GM21737 (cell line): ENCODE data around the gene SRSF12.
"Not testable (repeated sequence)": the region's sequence is repeated elsewhere in the genome, so short reads cannot be mapped to it uniquely, and the experiment has no call there.

Experiments
- ATAC-seq: cut with Tn5 transposase; IDR thresholded peaks from one replicate; pipeline ENCODE4 v1.9.1; 2021; ENCODE audit warnings: mild to moderate bottlenecking, moderate library complexity; ENCODE audit not compliant: unreplicated experiment

Gene SRSF12

DNA sequence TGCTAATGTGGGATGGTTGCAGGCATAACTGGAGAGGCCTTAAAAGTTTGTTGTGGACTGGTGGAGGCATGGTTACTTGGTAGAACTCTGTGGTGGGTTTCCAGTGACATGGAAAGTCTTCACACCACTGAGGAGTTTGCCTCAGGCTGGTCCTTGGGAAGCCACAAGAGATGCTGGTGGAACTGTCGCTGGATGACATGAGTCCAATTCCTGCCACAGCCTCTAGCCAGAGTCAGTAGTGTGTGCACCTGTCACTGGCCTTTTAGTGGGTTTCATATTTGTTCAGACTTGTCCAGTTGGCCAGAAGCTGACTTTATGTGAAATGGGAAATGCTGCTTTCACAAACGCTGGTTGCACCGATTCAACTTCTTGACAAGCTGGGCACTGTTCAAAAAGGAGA is 13.7 kb upstream of the SRSF12 start:
- no peak for ATAC-seq

DNA sequence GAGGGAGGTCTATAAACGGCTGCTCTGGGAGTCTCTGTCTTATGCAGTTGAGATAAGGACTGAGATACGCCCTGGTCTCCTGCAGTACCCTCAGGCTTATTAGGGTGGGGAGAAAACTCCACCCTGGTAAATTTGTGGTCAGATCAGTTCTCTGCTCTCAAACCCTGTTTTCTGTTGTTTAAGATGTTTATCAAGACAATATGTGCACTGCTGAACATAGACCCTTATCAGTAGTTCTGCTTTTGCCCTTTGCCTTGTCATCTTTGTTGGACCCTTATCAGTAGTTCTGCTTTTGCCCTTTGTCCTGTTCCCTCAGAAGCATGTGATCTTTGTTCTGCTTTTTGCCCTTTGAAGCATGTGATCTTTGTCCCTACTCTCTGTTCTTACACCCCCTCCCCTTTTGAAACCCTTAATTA is 10.4 kb upstream of the SRSF12 start:
- not testable (repeated sequence) for ATAC-seq

DNA sequence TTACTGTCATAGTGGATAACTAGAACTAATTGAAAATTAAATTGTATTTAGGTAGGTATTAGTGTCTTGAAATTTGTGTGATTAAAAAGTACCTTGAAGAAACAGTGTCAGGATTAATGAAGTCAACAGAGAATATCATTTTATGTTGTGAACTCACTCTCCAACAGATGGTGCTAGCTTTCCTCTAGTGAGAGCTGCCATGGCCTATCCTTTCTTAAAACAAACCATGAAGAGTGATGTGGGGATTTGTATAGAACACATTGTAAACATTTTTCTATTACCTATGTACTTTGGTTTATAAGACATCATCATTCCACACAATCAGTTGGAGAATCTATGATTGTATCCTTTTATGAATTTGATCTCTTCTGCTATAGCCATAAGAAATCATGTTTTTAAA is 4.8 kb upstream of the SRSF12 start:
- ATAC-seq = no peak

DNA sequence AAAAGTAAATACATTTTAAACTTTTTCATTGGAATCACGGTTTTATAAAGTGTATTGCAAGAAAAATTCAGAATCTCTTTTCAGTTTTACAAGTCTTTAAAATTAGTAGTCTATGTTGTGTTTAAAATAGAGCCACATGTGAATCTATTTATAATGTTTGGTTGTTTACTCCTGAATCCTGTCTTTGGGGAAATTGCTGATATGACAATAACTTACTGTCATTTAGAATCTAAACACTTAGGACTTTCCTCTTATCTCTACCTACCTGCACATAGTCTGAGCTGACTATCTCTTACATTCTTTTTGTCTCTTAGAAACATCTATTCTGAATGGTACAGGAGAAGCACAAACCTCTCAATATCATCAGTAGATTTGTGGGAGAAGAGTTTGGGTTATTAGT is 4.1 kb upstream of the SRSF12 start:
- ATAC-seq = no peak

DNA sequence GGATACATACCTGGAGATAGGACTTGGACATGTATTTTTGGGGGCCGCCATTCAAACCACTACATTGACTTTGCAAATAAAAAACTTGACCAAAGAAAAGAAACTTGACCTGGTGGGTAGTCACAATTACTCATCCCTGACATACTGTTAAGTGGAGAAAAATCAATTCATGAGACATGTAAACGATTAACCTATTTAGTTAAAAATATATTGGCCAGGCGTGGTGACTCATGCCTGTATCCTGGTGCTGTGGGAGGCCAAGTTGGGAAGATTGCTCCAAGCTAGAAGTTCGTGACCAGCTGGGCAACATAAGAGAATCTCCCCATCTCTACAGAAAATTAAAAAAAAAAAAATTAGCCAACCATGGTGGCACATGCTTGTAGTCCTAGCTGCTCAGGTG is 2.5 kb upstream of the SRSF12 start:
- no peak for ATAC-seq

DNA sequence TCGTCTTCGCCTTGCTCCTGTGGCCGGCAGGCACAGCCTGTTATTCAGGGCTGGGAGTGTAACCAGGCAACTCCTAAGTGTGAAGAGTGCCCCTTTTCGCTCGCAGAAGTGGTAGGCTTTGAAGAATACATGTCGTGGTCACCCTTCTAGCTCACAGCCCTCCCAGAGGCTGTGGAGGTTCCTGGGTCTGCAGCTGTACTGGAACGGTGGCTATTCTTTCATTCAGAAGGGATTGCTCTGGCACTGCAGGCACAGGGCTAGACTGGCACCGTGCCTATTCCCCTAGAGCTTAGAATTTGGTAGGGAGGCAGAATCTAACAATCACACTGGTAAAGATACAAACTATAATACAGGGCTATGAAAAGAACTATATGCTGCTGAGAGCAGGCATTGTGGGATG is 1.1 kb upstream of the SRSF12 start:
- ATAC-seq = no peak

DNA sequence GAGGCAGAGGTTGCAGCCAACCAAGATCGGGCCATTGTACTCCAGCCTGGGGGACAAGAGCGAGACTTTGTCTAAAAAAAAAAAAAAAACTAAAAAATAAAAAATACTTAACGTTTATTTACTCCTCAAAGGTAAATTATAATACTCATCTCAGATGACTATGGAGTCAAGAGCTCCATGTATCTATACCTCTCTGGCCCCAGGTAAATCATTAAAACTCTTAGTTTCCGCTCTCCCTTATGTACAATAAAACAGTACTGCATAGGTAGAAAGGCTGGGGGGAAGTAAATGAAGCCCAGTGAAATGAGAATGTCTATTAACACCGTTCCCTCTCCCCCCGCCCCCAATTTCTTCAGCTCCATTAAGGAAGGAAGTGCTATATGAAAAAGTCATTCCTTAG is 1.2 kb downstream of the SRSF12 start:
- no peak for ATAC-seq

DNA sequence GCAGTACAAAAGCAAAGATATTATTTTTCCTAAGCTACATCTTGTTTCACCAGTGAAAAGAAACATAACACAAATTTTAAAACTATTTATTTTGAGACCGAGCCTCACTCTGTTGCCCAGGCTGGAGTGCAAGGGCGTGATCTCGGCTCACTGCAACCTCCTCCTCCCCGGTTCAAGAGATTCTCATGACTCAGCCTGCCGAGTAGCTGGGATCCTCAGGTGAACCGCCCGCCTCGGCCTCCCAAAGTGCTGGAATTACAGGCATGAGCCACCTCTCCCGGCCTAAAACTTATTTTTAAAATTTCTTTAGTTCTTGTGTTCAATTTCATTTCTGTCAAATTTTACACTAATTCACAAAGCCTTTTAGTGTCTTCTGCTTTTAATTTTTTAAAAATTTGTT is 5.9 kb downstream of the SRSF12 start:
- no peak for ATAC-seq

DNA sequence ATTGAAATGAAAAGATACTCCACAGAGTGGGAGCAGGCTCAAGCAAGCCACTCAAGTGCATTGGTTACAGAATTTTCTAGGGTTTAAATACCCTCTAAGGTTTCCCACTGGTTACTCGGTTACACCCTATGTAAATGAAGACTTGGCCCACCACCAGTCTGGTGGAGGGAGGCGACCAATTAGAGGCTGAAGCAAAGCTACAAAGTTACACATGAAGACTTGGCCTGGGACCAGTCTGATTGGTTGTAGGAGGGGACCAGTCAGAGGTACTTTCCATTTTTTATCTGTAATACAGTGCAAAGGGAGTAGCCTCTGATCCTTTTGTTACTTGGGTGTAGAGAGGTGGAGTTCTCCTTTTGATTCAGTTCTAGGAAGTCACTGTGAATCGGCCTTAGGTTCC is 7.6 kb downstream of the SRSF12 start:
- no peak for ATAC-seq

DNA sequence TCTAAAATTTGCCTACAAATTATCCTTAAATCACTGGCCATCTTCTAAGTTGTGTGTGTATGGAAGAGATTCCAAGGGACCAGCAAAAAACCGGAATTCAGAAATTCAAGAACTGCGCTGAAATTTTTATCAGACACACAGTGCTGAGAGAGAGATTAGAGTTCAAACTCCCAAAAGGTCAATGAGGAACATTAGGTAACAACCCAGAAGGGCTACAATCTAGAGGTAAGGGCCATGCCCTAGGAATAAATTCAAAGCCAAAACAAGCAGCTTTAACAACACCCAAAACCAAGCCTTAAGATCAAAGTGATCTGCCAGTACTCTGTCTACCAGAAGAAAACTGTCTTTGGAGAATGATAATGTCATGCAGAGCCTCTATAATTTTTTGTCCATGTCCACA is 17.8 kb downstream of the SRSF12 start:
- ATAC-seq = no peak

DNA sequence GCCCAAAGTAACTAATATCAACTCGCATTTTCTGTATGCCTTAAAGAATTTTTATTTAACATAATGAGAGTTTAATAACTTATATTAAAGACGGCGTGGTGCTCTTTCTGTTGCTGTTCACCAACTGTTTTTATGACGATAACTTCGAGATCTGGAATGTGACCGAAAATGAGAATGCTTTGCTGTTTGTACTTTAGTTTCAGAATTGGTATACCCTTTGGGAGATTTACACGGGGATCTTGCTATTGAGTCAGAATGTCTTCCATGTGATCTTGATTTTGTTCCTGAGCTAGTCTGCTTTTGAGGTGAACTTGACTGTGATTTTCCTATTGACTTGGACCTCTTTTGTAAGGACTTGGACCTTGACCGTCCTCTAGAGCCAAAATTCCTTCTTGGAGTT is 19.4 kb downstream of the SRSF12 start:
- ATAC-seq = no peak

DNA sequence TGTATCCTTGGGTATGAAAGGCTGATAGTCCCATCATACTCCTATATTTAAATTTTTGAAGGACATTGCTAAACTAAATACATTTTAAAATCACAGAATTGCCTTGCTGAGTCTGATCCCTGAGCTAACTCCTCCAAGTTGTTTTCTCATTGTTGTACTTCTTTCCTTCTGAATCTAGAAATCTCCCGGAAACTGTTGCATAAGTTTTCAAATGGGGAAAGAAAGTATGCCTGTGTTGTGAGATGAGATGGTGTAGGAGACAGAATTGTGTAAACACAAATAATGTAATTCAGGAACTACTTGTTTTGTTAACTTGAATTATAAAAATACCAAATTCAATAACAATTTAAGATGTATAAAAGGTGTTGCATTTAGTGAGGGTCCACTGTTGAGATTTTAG is 30.0 kb downstream of the SRSF12 start:
- ATAC-seq = no peak

DNA sequence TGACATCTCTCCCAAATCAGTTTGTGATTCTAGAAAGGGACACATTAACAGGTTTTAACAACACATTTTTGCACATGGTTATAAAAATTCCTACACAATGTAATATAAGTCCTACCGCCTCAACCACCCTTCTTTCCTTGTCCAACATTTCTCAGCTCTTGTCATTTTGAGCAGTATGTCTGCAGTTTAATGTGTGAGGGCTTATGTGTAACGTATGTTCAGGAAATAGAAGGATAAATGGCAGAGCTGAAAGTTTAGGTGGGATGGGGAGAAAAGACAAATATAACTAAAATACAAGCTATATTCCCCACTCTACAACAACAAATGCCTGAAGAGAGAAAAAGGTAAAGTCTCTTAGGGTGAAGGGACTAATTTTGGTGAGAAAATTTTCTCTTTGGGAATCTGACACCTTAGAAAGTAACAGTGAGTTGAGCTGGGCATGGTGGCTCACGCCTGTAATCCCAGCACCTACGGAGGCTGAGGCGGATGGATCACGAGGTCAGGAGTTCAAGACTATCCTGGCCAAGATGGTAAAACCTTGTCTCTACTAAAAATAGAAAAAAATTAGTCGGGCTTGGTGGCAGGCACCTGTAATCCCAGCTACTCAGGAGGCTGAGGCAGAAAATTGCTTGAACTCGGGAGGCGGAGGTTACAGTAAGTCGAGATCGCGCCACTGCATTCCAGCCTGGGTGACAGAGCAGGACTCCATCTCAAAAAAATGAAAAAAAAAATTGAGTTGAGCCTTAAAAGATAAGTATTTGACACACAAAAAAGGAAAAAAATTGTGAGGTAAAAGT is 32.3 kb downstream of the SRSF12 start:
- no peak for ATAC-seq

DNA sequence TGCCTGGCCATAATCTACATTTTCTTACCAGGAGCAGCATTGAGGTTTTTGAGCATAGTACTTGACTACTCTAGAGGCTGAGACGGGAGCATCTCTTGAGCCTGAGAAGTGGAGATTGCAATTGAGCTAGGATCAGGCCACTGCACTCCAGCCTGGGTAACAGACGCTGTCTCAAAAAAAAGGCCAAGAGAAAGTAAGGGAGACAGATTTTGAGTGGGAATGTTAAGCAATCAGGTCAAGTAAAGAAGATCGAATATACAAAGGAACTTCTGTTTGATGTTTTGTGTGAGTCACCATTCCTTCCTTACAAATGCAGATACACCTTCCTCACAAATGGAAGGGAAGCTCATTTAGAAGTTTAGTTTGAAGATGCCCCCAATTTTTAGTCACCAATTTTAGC is 32.9 kb downstream of the SRSF12 start:
- no peak for ATAC-seq

DNA sequence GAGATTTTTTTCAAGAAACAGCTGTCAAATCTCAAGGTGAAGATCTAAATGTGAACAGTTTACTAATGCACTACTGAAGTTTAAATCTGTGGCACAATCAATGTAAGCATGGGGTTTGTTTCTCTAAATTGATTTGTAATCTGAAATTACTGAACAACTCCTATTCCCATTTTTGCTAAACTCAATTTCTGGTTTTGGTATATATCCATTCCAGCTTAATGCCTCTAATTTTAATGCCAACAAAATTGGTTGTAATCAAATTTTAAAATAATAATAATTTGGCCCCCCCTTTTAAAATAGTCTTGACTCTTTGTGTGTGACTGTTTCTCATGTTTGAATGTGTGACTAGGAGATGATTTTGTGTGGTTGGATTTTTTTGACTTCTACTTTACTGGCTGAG is 33.3 kb downstream of the SRSF12 start:
- ATAC-seq = no peak

DNA sequence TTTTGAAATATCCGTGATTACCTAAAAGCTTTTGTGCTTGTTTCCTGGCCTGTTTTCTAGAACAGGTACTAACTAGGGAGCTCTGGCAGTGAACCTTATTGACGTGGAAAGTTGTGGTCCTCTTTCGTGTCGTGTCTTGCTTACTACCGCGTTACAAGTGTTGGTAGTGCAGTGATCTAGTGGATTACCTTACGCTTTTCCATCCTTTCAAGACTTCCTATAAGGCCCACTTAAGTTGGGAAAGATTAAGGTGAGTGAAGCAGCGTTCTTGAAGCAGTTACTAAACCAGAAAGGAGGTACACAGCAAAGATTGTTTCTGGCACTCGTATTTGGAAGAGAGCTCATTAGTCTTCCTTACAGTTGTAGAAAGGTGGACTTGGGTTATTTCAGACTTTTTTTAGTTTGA is 35.4 kb downstream of the SRSF12 start:
- no peak for ATAC-seq

DNA sequence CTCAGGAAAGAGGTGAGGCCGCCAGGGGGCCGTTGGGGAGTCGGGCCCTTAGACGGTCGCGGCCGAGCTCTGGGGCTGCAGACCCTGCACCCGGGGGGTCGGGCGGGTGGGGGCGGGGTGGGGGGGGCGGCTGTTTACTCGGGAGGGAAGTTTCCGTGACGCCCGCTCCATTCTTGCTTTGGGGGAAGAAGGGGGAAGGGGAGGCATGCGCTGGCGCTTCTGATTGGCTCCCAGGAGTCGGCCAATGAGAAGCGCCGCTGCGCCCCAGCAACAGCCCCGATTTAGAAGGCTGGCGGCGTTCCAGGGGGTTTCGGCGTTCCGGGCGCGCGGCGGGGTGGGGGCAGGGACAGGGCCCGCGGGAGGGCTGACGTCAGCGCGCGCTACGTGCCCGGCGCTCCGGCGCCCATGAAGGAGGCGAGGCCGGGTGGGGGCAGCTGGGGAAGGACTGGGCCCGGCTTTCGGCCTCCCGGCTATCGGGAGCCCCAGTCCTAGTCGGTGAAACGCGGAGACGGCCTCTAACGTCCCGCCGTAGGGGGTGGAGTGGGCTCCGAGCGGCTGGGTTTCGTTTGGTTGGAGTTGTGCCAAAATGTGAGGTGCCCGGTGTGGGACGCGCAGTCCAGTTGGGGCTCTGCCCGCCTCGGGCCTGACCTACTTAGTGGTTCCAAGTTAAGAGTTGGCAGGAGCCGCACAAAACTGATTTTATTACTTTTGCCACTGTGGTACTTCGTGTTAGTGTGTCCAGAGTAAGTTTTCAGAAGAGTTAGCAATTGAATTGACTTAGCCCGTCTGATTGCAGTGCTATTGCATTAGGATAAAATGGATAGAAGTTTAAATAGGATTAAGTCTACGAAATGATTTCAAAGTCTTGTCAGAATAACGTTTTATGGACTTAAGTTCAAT is 36.2 kb downstream of the SRSF12 start:
- ATAC-seq = peak; percentile 59

DNA sequence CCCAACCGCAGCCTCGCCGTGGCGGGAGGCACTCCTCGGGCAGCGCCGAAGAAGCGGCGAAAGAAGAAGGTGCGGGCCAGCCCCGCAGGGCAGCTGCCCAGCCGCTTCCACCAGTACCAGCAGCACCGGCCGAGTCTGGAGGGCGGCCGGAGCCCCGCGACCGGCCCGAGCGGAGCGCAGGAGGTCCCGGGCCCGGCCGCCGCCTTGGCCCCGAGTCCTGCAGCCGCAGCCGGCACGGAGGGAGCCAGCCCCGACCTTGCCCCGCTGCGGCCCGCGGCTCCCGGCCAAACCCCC is 36.8 kb downstream of the SRSF12 start:
- ATAC-seq = no peak

DNA sequence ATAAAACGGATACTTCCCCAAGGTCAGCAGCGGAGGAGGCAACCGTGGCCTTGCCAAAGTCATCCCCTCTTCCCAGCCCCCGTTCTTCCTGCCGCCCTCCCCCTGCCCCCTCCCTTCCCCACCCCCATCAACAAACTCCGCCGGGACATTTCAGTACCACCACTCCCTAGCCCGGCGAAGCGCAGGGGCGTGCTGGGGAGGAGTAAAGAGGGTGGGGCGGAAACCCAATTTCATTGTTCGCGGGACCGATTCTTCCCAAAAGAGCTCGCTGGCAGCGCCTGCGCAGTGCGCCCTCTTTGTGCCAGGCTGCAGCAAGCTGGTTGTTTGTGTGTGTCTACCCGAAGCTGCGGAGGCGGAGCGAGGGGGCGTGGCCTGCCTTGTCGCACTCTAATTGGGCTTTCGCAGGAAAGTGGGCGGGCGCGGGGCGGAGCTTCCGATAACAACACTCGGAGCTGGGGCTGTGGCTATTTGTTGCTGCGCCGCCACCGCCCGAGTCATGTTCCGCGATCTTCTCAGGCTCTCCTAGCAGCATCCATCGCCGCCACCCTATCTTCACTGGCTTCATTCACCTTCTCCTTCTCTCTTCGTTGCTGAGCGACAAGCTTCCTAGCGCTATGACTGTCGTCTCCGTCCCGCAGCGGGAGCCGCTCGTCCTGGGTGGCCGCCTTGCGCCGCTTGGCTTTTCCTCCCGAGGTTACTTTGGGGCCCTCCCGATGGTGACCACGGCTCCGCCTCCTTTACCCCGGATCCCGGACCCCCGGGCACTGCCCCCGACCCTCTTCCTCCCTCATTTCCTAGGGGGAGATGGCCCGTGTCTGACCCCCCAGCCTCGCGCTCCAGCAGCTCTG is 37.4 kb downstream of the SRSF12 start, which contains the start of gene PNRC1:
Gene PNRC1 (plus strand): TSS at position 471 of the 848 bp plus-strand sequence. CDS start 144 bp downstream, at position 615.
- ATAC-seq = peak; percentile 66

DNA sequence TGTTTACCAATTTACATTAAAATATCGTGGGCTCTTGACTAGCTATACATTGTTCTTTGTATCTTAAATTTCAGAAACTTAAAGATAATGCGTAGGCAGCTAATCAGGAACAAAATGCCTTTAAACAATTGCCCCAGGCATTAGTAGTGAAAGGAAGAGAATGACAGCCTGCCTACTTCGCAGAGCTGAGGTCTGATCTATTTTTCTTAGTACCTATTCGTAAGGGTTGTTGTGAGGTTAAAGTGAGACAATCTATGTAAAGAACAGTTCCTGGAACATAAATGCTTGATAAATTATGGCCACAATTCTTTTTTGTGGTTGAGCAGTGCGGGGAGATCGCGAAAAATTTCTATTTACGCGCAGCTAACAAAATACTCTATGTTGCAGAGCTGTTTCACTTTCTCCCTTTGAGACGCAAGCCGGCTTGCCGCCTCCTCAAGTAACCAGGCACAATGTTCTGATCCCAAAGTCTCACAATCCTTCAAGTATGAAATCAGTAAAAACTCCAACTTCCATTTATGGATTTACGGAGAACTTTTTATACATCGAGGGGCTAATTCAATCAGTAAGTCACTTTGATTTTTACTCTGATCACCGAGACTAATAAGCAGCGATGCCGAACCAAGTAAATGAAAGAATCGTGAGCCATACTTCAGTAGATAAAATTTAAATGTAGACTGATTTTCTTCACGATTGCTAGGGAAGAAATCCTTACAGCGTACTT is 38.2 kb downstream of the SRSF12 start:
- no peak for ATAC-seq

DNA sequence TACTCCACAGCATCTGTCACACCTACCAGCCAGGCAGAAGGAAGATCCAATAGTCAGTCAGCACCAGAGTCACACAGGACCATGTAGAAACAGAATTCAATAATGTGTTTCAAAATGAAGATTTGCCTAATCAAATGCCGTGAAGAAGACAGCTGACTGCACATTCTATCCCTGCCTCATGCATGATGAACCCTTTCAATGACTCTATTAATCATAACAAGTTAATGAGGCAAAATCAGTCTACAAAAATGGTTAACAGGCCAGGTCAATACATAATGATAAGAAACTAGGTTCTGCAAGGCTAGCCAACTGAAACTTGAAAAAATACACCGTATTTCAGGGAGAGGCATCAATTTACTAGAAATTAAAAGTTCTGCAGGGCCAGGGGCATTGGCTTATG is 44.0 kb downstream of the SRSF12 start:
- no peak for ATAC-seq
